ENCODE results near the gene GOLGA6L2.
"Not testable (repeated sequence)": the region's sequence is repeated elsewhere in the genome, so short reads cannot be mapped to it uniquely, and the experiment has no call there.

GOLGA6L2 gene

GRCh38 chr15:23422946-23423708 is 23.9 kb downstream of the GOLGA6L2 start:
- Histone ChIP-seq H3K27me3 (replicated peaks; ENCODE audit: control insufficient read depth, insufficient read depth, low read length) (no peaks in the 10 kb centered on the region), H3K4me1 (ENCODE audit: control insufficient read depth, insufficient read depth, low read length) (peaks cover 8% of the 10 kb centered on the region), H3K4me3 (ENCODE audit: low read length) (no peak overlapping the region), H3K9me3 (ENCODE audit: control insufficient read depth, low read length) (no peaks in the 10 kb centered on the region), H3K36me3 (ENCODE audit: control insufficient read depth, insufficient read depth, low read length, severe bottlenecking) (no peaks in the 10 kb centered on the region), H3K9ac (ENCODE audit: low read length) (peak overlapping the region; percentile 8)
- no peak for DNase-seq (ENCODE audit: low read depth)

- Histone ChIP-seq H3K4me3 (ENCODE audit: low read length) (no peak overlapping the region), H3K36me3 (ENCODE audit: control insufficient read depth, insufficient read depth, low read length, severe bottlenecking) (no peaks in the 10 kb centered on the region), H3K9me3 (ENCODE audit: control insufficient read depth, low read length) (no peaks in the 10 kb centered on the region), H3K4me1 (ENCODE audit: control insufficient read depth, insufficient read depth, low read length) (peaks cover 8% of the 10 kb centered on the region), H3K27me3 (replicated peaks; ENCODE audit: control insufficient read depth, insufficient read depth, low read length) (no peaks in the 10 kb centered on the region), H3K9ac (ENCODE audit: low read length) (peak overlapping the region; percentile 8)
- DNase-seq (ENCODE audit: low read depth): no peak
Observed at GRCh38 chr15:23422099-23422945, 24.7 kb downstream of the GOLGA6L2 start.

GRCh38 chr15:23420806-23421575 is 26.1 kb downstream of the GOLGA6L2 start:
- Histone ChIP-seq H3K36me3 (ENCODE audit: control insufficient read depth, insufficient read depth, low read length, severe bottlenecking) (no peaks in the 10 kb centered on the region), H3K9ac (ENCODE audit: low read length) (no peak overlapping the region), H3K9me3 (ENCODE audit: control insufficient read depth, low read length) (no peaks in the 10 kb centered on the region), H3K4me3 (ENCODE audit: low read length) (no peak overlapping the region), H3K4me1 (ENCODE audit: control insufficient read depth, insufficient read depth, low read length) (peaks cover 8% of the 10 kb centered on the region), H3K27me3 (replicated peaks; ENCODE audit: control insufficient read depth, insufficient read depth, low read length) (no peaks in the 10 kb centered on the region)
- no peak for DNase-seq (ENCODE audit: low read depth)

GRCh38 chr15:23416349-23417276 is 30.4 kb downstream of the GOLGA6L2 start:
- Histone ChIP-seq H3K9me3 (ENCODE audit: control insufficient read depth, low read length) (no peaks in the 10 kb centered on the region), H3K4me3 (ENCODE audit: low read length) (no peak overlapping the region), H3K9ac (ENCODE audit: low read length) (no peak overlapping the region), H3K4me1 (ENCODE audit: control insufficient read depth, insufficient read depth, low read length) (no peaks in the 10 kb centered on the region), H3K36me3 (ENCODE audit: control insufficient read depth, insufficient read depth, low read length, severe bottlenecking) (no peaks in the 10 kb centered on the region), H3K27me3 (replicated peaks; ENCODE audit: control insufficient read depth, insufficient read depth, low read length) (no peaks in the 10 kb centered on the region)
- no peak for DNase-seq (ENCODE audit: low read depth)

- H3K9me3 ChIP-seq (ENCODE audit: control insufficient read depth, low read length); H3K4me3 ChIP-seq (ENCODE audit: low read length); H3K9ac ChIP-seq (ENCODE audit: low read length); H3K36me3 ChIP-seq (ENCODE audit: control insufficient read depth, insufficient read depth, low read length, severe bottlenecking); H3K4me1 ChIP-seq (ENCODE audit: control insufficient read depth, insufficient read depth, low read length); DNase-seq (ENCODE audit: low read depth); H3K27me3 ChIP-seq (replicated peaks; ENCODE audit: control insufficient read depth, insufficient read depth, low read length): not testable (repeated sequence)
Observed at GRCh38 chr15:23415866-23416265, 31.2 kb downstream of the GOLGA6L2 start.

GRCh38 chr15:23415321-23415865 is 31.6 kb downstream of the GOLGA6L2 start:
- Histone ChIP-seq H3K4me3 (ENCODE audit: low read length) (no peak overlapping the region), H3K9ac (ENCODE audit: low read length) (no peak overlapping the region), H3K9me3 (ENCODE audit: control insufficient read depth, low read length) (no peaks in the 10 kb centered on the region), H3K27me3 (replicated peaks; ENCODE audit: control insufficient read depth, insufficient read depth, low read length) (no peaks in the 10 kb centered on the region), H3K4me1 (ENCODE audit: control insufficient read depth, insufficient read depth, low read length) (no peaks in the 10 kb centered on the region), H3K36me3 (ENCODE audit: control insufficient read depth, insufficient read depth, low read length, severe bottlenecking) (no peaks in the 10 kb centered on the region)
- DNase-seq (ENCODE audit: low read depth): no peak

- H3K4me1 ChIP-seq (ENCODE audit: control insufficient read depth, insufficient read depth, low read length); H3K36me3 ChIP-seq (ENCODE audit: control insufficient read depth, insufficient read depth, low read length, severe bottlenecking); H3K27me3 ChIP-seq (replicated peaks; ENCODE audit: control insufficient read depth, insufficient read depth, low read length); H3K4me3 ChIP-seq (ENCODE audit: low read length); H3K9me3 ChIP-seq (ENCODE audit: control insufficient read depth, low read length); DNase-seq (ENCODE audit: low read depth); H3K9ac ChIP-seq (ENCODE audit: low read length): not testable (repeated sequence)
Observed at GRCh38 chr15:23412881-23413600, 34.0 kb downstream of the GOLGA6L2 start.

GRCh38 chr15:23411841-23412240 is 35.2 kb downstream of the GOLGA6L2 start:
- Histone ChIP-seq H3K9me3 (ENCODE audit: control insufficient read depth, low read length) (no peaks in the 10 kb centered on the region), H3K9ac (ENCODE audit: low read length) (no peak overlapping the region), H3K4me1 (ENCODE audit: control insufficient read depth, insufficient read depth, low read length) (no peaks in the 10 kb centered on the region), H3K27me3 (replicated peaks; ENCODE audit: control insufficient read depth, insufficient read depth, low read length) (no peaks in the 10 kb centered on the region), H3K36me3 (ENCODE audit: control insufficient read depth, insufficient read depth, low read length, severe bottlenecking) (no peaks in the 10 kb centered on the region), H3K4me3 (ENCODE audit: low read length) (no peak overlapping the region)
- DNase-seq (ENCODE audit: low read depth): no peak

GRCh38 chr15:23403550-23403949 is 43.5 kb downstream of the GOLGA6L2 start:
- H3K4me3 ChIP-seq (ENCODE audit: low read length): no peak overlapping the region
- peaks cover 11% of the 10 kb centered on the region for H3K27me3 ChIP-seq (replicated peaks; ENCODE audit: control insufficient read depth, insufficient read depth, low read length)
- peaks cover 8% of the 10 kb centered on the region for H3K9me3 ChIP-seq (ENCODE audit: control insufficient read depth, low read length)
- H3K4me1 ChIP-seq (ENCODE audit: control insufficient read depth, insufficient read depth, low read length): peaks cover 6% of the 10 kb centered on the region
- DNase-seq (ENCODE audit: low read depth): no peak
- no peak overlapping the region for H3K9ac ChIP-seq (ENCODE audit: low read length)
- H3K36me3 ChIP-seq (ENCODE audit: control insufficient read depth, insufficient read depth, low read length, severe bottlenecking): no peaks in the 10 kb centered on the region

GRCh38 chr15:23402544-23402943 is 44.5 kb downstream of the GOLGA6L2 start:
- Histone ChIP-seq H3K4me1 (ENCODE audit: control insufficient read depth, insufficient read depth, low read length) (peaks cover 6% of the 10 kb centered on the region), H3K36me3 (ENCODE audit: control insufficient read depth, insufficient read depth, low read length, severe bottlenecking) (no peaks in the 10 kb centered on the region), H3K27me3 (replicated peaks; ENCODE audit: control insufficient read depth, insufficient read depth, low read length) (peaks cover 11% of the 10 kb centered on the region), H3K9me3 (ENCODE audit: control insufficient read depth, low read length) (peaks cover 8% of the 10 kb centered on the region), H3K9ac (ENCODE audit: low read length) (no peak overlapping the region), H3K4me3 (ENCODE audit: low read length) (no peak overlapping the region)
- DNase-seq (ENCODE audit: low read depth): no peak
